OCI-LY1 (cell line): ENCODE results near the gene MAP2K1.

ENCODE experiments used
- CTCF ChIP-seq: fragments of 200-600 bp; sonication (generic), shearing (Covaris generic); IDR thresholded peaks from 2 replicates; pipeline ENCODE4 v1.5.1; 2017; ENCODE audit warnings: mild to moderate bottlenecking, antibody characterized with exemption, low read length, moderate library complexity, mixed read lengths
- EZH2 ChIP-seq: fragments of 200-600 bp; sonication (generic), shearing (Covaris generic); IDR thresholded peaks from 2 replicates; pipeline ENCODE4 v1.8.0; 2017; ENCODE audit warnings: borderline replicate concordance, mixed run types, mild to moderate bottlenecking, antibody characterized with exemption, low read length, moderate library complexity, mixed read lengths

- TF ChIP-seq CTCF (no peak), EZH2 (no peak)
These were observed 16.7 kb upstream of the MAP2K1 start for GRCh38 chr15:66369773-66370651.
